Measurements from ENCODE around the gene ABCC8.

ABCC8 gene

DNA sequence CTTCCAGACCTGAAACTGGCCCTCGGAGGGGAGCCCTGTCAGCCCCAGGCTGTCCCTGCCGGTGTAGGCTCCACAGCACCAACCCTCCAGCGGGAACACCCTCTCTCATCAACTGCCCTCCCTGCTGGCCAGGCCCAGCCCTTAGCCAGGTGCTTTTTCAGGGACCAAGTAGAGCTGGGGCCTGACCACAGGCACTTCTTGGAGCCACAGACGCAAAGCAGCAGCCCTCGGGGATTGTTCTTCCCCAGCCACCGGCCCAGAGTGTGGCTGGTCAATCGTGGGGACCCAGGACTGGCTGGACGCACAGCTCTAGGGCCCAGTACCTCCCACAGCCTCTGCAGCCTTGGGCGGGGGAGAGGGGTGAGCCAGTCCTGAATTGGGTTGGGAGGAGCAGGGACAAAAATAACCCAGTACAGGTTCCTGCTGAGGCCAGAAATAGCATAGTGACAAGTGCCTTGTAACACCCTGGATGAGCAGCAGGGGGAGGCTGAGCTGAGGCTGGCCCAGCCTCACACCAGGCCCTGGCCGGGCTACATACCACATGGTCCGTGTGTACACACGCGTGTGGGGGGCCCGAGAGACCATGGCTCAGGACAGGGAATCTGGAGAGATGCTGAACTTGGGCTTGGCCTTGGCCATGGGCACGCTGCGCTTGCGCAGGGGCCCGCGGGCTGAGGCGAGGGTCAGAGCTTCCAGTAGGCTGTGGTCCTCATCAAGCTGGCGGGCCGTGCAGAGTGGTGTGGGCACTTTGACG is 90.1 kb downstream of the ABCC8 start:
- peak in 1 of 2 donors; percentile 23 for DNase-seq (ENCODE audit: low read depth in 2 of 2)

- DNase-seq (ENCODE audit: low read depth in 2 of 2): no peak
Observed at GRCh38 chr11:17385926-17386325, 90.7 kb downstream of the ABCC8 start.

- DNase-seq (ENCODE audit: low read depth in 2 of 2): no peak
Observed at GRCh38 chr11:17385492-17385891, 91.2 kb downstream of the ABCC8 start.

- DNase-seq (ENCODE audit: low read depth in 2 of 2): peak; percentile 49 to 58
Observed at GRCh38 chr11:17384002-17384511, 92.6 kb downstream of the ABCC8 start.

- no peak for DNase-seq (ENCODE audit: low read depth in 2 of 2)
Observed at GRCh38 chr11:17383461-17383860, 93.2 kb downstream of the ABCC8 start.

DNA sequence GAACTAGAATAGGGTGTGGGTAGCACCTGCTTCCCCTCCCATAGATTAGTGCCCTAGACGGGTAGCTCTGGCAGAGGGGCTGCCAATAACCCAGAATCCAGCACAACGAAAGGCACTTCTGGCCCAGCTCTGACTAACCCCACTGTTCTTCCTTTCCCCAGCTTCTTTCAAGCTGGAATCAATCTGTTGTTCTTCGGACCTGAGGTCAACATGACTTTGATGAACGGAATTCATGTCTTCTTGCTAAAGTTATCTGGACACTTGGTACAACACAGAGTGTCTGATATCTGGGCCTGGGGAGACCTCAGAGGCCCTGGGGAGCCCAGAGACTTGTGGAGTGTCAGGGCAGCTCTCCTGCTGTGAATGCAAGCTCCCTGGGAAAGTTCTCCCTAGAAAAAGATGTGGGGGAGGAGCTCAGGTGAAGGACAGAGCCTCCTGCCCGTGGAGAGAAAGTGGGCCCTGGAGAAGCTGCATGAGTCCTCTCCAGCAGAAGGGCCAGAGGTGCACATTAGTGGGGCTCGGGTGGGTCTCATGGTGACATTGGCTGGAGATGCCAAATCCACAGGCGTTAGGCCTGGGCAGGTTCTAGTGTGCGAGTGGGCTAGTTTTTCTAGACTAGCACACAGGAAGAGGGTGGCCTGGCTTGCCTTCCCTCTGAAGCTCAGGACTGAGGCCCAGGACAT is 94.5 kb downstream of the ABCC8 start:
- DNase-seq (ENCODE audit: low read depth in 2 of 2): no peak

DNA sequence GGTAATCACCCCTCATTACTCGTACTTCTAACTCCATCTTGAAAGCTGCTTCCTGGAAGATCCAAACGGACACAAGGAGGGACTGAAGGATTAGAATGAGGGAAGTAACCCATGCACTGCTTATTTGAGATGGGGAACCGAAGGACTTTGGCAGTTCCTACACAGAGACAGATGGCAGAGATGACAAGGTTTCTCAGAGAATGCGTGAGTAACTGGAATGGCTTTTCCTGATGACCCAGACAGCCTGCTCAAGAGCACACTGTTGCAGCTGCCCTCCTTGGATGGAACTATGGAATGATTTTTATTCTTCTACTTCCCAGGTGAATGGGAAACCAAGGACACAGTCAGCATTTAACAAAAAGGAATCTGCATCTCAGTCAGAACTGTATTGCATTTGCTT is 95.5 kb downstream of the ABCC8 start:
- no peak for DNase-seq (ENCODE audit: low read depth in 2 of 2)

DNA sequence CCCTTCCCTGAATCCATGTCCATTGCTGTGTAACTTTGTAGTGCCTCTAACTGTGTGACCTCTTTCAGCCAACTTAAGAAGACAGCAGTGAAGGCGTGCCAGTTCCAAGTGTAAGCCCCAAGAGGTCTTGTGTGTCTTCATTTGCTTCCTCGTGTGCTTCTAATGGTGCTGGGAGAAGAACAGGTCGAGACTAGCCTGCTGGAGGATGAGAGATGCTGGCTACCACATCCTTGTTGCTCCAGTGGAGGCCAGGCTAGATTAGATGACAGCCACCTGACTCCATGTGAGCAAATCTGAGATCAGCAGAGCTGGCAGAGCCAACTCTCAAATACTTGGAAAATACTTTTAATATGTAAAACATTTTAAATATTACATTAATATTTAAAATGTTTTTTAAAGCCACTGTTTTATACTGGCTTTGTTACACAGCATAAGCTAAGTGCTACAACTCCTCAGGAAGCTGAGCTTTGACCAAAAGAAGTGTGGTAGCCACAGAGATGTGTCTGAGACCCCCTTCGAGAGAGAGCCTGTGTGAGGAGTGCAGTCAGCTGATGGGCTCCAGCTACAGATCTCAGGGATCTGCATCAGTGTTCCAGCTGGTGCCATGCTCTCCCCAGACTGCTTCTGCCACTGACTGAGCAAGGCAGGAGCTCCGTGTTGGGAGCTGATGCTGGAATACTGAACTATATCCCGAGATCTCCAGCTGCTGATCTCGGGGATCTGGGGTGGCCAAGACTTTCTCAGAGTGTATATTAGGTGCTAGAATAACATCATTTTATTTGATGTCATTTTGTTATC is 97.1 kb downstream of the ABCC8 start:
- DNase-seq (ENCODE audit: low read depth in 2 of 2): no peak

GRCh38 chr11:17378655-17379054 is 98.0 kb downstream of the ABCC8 start:
- no peak for DNase-seq (ENCODE audit: low read depth in 2 of 2)

GRCh38 chr11:17376493-17376892 is 100.2 kb downstream of the ABCC8 start:
- no peak for DNase-seq (ENCODE audit: low read depth in 2 of 2)

DNA sequence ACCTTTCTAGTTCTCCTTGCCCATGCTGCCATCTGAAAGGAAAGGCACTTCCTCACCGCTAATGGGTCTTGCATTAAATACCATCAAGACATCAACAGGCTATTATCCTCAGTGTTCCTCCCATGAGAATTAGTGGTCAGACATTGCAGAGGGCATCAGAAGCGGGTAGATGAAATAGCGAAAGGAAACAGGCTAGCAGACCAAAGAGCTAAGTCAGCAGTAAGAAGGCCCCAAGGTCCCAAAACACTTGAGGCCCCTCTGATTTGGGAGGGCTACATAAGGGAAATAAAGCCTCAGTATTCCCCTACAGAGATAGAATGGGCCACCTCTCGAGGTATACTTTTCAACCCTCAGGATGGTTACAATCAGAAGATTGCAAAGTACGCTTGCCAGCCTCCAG is 101.1 kb downstream of the ABCC8 start:
- no peak for DNase-seq (ENCODE audit: low read depth in 2 of 2)

DNA sequence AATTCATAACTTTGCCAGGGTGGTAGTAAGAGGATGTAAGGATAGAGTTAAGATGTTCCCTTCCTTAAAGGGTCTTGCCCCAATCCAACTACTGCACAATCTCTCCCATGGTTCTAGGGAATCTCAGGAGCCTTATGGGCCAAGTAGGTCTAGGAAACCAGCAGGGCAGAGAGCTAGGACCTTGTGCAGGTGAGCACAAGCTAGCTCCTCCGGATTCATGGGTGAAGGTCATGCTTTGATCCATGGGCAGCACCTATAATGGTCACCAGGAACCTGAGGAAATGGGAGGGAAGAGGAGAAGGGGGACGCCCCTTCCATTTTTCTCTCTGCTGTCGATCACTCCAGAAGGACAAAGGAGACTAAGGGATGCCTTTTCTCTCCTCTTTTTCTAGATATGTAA is 105.0 kb downstream of the ABCC8 start:
- DNase-seq (ENCODE audit: low read depth in 2 of 2): no peak

GRCh38 chr11:17369684-17370243 is 106.9 kb downstream of the ABCC8 start:
- no peak for DNase-seq (ENCODE audit: low read depth in 2 of 2)

DNA sequence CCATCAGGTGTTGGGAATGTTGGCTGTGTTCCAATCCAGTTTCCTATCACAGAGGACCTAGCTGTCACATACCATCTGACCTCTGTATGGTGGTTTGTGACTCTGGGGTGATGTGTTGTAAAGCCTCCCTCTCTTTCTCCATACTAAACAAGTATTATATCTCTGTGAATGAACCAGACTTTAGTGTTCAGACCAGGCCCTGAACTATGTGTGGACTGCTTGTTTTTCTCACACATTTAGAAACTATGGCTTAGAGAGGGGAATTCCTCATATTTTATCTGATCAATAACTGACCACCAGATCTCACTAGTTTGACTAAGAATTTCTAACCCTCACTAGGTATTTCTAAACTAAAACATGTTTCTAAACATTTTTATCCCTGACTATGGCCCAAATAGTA is 107.6 kb downstream of the ABCC8 start:
- no peak for DNase-seq (ENCODE audit: low read depth in 2 of 2)

- DNase-seq (ENCODE audit: low read depth in 2 of 2): no peak
Observed at GRCh38 chr11:17368551-17368950, 108.1 kb downstream of the ABCC8 start.

DNA sequence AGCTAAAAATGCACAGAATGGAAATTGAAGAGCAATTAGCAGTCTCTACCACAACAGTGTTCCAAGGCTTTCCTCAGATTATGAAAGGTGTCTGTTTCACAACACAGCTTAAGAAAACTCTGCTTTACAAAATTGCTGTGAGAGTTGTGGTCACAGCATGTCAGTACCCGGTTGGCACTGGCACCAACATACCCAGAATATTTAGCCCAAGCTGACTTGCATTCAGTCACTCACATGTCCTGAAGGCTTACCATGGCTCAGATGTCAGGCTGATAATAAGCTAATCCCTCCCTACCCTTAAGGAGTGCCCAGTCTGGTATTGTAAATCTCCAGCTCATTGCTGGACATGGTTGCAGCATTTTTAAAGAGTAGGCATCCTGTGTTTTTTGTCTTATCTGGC is 110.2 kb downstream of the ABCC8 start:
- DNase-seq (ENCODE audit: low read depth in 2 of 2): no peak

DNA sequence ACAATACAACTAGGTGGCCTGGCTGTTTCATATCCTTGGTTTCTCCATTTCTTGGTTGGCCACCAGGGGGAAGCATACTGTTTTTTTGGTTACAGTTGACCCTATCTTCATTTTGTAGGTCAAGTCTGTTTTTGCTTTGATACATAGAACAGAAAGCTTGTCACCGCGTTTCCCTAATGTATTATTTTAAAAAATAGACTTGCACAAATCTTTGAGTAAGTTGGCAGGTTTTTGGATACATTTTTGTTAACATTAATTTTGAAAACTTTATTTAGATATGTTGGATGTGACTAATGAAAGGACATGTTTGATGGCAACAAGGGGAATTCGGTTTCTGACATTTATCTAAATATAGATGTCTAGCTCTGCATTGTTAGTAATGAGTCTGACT is 122.0 kb downstream of the ABCC8 start:
- peak; percentile 34 to 40 for DNase-seq (ENCODE audit: low read depth in 2 of 2)

GRCh38 chr11:17353821-17354600 is 122.6 kb downstream of the ABCC8 start:
- DNase-seq (ENCODE audit: low read depth in 2 of 2): no peak

DNA sequence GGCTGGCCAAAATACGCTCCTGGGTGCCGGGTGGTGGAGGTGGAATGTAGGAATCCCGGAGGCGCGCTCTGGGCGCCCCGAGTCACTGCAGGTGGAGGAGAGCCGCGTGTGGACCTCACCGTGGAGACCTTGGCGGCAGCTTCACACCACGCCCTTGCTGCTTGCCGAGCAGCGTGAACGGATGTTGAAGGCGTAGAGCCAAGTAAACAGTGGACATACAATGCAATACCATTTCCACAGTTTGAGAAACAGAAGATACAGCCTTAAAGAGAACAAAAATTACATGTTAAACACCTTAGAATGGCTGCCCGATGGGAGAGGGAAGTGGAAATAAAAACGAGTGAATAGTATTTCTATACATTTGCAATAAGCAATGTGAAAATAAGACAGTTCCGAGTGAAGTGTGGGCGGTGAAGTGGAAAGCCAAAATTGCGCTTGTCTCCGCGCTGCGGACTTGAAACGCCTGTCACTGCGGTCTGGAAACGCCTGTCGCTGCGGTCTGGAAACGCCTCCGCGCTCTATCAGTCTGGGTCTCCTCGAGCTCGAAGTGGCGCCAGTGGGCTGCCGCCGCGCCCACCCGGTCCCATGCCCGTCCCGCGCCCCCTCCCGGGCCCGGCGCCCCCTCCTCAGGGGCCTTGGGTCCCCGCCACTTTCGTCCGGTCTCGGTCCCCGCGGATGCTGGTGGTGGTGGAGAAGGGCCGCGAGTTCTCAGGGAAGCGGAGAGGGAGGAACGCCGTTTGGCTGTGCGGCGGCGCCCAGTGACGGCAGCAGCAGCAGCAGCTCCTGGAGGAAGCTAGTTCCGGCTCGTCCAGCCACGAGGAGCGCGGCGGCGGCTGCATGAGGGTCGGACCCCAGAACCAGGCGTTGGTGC is 123.5 kb downstream of the ABCC8 start:
- DNase-seq (ENCODE audit: low read depth in 2 of 2): peak; percentile 61 to 72

DNA sequence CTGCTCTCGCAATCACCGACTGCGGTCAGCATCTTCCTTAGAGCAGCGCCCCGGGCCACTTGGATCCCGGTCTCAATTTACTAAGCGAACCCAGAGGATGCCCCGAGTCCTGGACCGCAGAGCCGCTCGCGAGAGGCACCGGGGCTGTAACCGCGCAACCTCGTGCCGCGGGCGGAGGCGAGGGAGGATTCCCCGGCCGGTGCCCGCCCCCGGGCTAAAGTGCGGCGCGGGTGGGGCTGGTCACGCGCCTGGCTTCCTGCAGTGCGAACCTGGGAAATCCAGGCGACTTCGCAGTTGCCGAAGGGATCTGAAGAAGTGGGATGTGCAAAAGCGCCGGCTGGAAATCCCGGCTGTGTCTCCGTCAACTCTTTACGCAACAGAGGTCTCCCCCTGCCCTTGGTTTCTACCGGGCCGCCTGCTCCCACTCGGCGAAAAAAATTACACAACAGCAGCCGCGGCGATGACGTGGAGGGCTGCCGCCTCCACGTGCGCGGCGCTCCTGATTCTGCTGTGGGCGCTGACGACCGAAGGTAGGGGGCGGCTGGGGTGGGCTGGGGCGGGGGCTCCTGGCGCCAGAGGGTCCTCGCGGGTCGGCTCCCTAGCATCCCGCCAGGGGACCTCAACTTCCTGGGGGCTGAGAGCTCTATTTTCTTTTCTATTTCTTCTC is 125.0 kb downstream of the ABCC8 start, which contains the start of gene NCR3LG1:
TSS of gene NCR3LG1 (plus strand) at position 291 of the 667 bp plus-strand sequence. CDS start at position 461, 170 bp downstream.
- DNase-seq (ENCODE audit: low read depth in 2 of 2): peak; percentile 43 to 46
